IMR-90 (cell line): ENCODE data around the gene MOB3A. TPM values are rescaled to one million over a fixed set of nuclear protein-coding genes. Genes with fewer than 3 reads are reported as not detected.

Experiments
- ATAC-seq: fragments of 200-7000 bp; cut with Tn5 transposase; 2 replicates; pipeline ENCODE4 v1.9.1; 2020; ENCODE audit warnings: low read depth, mild to moderate bottlenecking, moderate library complexity
- BruUV-seq: library from RNA; stranded (reverse); fragments of 400-500 nt; replicated peaks from 2 replicates; lab custom pipeline; 2021; lab: Mats Ljungman, UMichigan
- CTCF ChIA-PET: fragments of 300-600 bp; formaldehyde crosslinking; extraction: SDS; loops from one replicate; lab custom pipeline; 2021; ENCODE audit warnings: antibody characterized with exemption; lab: Yijun Ruan, JAX
- POLR2A ChIA-PET: fragments of 300-600 bp; sonication (Branson Sonifier 250); formaldehyde crosslinking; loops from one replicate; lab custom pipeline; 2022; ENCODE audit warnings: antibody characterized with exemption; ENCODE audit not compliant: unreplicated experiment; lab: Charles Lee
- DNase-seq: peaks from one replicate; pipeline ENCODE4 v3.0.0; 2013
- H2AFZ ChIP-seq: replicated peaks from 2 replicates; pipeline ENCODE3; 2013; ENCODE audit warnings: low read length, mild to moderate bottlenecking; ENCODE audit not compliant: poor library complexity
- H2AK5ac ChIP-seq: 2 replicates; pipeline ENCODE4 v1.6.1; 2013; ENCODE audit warnings: low read depth, low read length, inconsistent platforms
- H2AK9ac ChIP-seq: replicated peaks from 2 replicates; pipeline ENCODE3; 2013; ENCODE audit warnings: mild to moderate bottlenecking, low read depth, low read length, moderate library complexity; ENCODE audit not compliant: poor library complexity
- H2BK120ac ChIP-seq: 2 replicates; pipeline ENCODE4 v1.6.1; 2013; ENCODE audit warnings: low read depth, low read length, inconsistent platforms
- H2BK15ac ChIP-seq: 3 replicates; pipeline ENCODE4 v1.6.1; 2013; ENCODE audit warnings: low read depth, low read length, inconsistent platforms
- H2BK20ac ChIP-seq: 2 replicates; pipeline ENCODE4 v1.6.1; 2013; ENCODE audit warnings: low read depth, mild to moderate bottlenecking, inconsistent platforms, low read length, moderate library complexity
- H2BK5ac ChIP-seq: 2 replicates; pipeline ENCODE4 v1.6.1; 2013; ENCODE audit warnings: mild to moderate bottlenecking, low read depth, low read length, inconsistent platforms; ENCODE audit not compliant: poor library complexity, severe bottlenecking
- H3K14ac ChIP-seq: replicated peaks from 2 replicates; pipeline ENCODE4 v1.6.1; 2013; ENCODE audit warnings: low read depth, low read length, inconsistent platforms
- H3K18ac ChIP-seq: 2 replicates; pipeline ENCODE4 v1.6.1; 2013; ENCODE audit warnings: low read depth, low read length, control low read depth
- H3K23ac ChIP-seq: 2 replicates; pipeline ENCODE4 v1.6.1; 2013; ENCODE audit warnings: low read depth, low read length, inconsistent platforms
- H3K27ac ChIP-seq: 2 replicates; pipeline ENCODE4 v1.5.1; 2013; ENCODE audit warnings: mild to moderate bottlenecking, control low read depth, low read length; ENCODE audit not compliant: insufficient read depth
- H3K27me3 ChIP-seq: 2 replicates; pipeline ENCODE4 v1.6.1; 2013; ENCODE audit warnings: low read length; ENCODE audit not compliant: control insufficient read depth, insufficient read depth
- H3K36me3 ChIP-seq: 2 replicates; pipeline ENCODE4 v1.6.1; 2013; ENCODE audit warnings: low read length, mixed read lengths; ENCODE audit not compliant: control insufficient read depth, insufficient read depth
- H3K4ac ChIP-seq: 2 replicates; pipeline ENCODE4 v1.6.1; 2013; ENCODE audit warnings: low read depth, low read length, inconsistent platforms
- H3K4me1 ChIP-seq: 2 replicates; pipeline ENCODE4 v1.6.1; 2013; ENCODE audit warnings: low read length, mixed read lengths; ENCODE audit not compliant: control insufficient read depth, insufficient read depth
- H3K4me2 ChIP-seq: 2 replicates; pipeline ENCODE4 v1.6.1; 2013; ENCODE audit warnings: low read depth, mild to moderate bottlenecking, control low read depth, low read length, moderate library complexity
- H3K4me3 ChIP-seq: 2 replicates; pipeline ENCODE4 v1.5.1; 2013; ENCODE audit warnings: low read depth, mild to moderate bottlenecking, control low read depth, low read length, moderate library complexity; ENCODE audit not compliant: insufficient read depth
- H3K56ac ChIP-seq: 2 replicates; pipeline ENCODE4 v1.6.1; 2013; ENCODE audit warnings: low read length, inconsistent platforms; ENCODE audit not compliant: insufficient read depth; ENCODE audit errors: extremely low read depth
- H3K79me1 ChIP-seq, 2 experiments: 2 replicates each; pipeline ENCODE4 v1.6.1; 2013; ENCODE audit warnings: low read length in 2 of 2, inconsistent platforms in 1 of 2, low read depth in 1 of 2
- H3K9ac ChIP-seq: 2 replicates; pipeline ENCODE4 v1.6.1; 2013; ENCODE audit warnings: low read depth, low read length, control low read depth
- H3K9me1 ChIP-seq: 2 replicates; pipeline ENCODE4 v1.6.1; 2013; ENCODE audit warnings: low read length, inconsistent platforms; ENCODE audit not compliant: insufficient read depth
- H3K9me3 ChIP-seq: 2 replicates; pipeline ENCODE4 v1.6.1; 2013; ENCODE audit warnings: low read length; ENCODE audit not compliant: control insufficient read depth, insufficient read depth
- H4K20me1 ChIP-seq: 2 replicates; pipeline ENCODE4 v1.6.1; 2013; ENCODE audit warnings: low read length, inconsistent platforms; ENCODE audit not compliant: insufficient read depth
- H4K5ac ChIP-seq: 2 replicates; pipeline ENCODE4 v1.6.1; 2013; ENCODE audit warnings: mild to moderate bottlenecking, low read depth, low read length, control low read depth
- H4K8ac ChIP-seq, 2 experiments: 2 replicates each; pipeline ENCODE4 v1.6.1; 2013; ENCODE audit warnings: low read depth in 2 of 2, low read length in 2 of 2, control low read depth in 1 of 2, inconsistent platforms in 1 of 2
- H4K91ac ChIP-seq: 2 replicates; pipeline ENCODE4 v1.6.1; 2013; ENCODE audit warnings: low read depth, low read length, inconsistent platforms; ENCODE audit not compliant: insufficient read depth
- CHD1 ChIP-seq: IDR thresholded peaks from 2 replicates; pipeline ENCODE4 v1.6.1; 2012; ENCODE audit warnings: low read depth, low read length, improper control_type of control experiment
- MAFK ChIP-seq: IDR thresholded peaks from 2 replicates; pipeline ENCODE4 v1.6.1; 2012; ENCODE audit warnings: low read depth, low read length, improper control_type of control experiment
- MAZ ChIP-seq: IDR thresholded peaks from 2 replicates; pipeline ENCODE4 v1.6.1; 2012; ENCODE audit warnings: low read depth, mild to moderate bottlenecking, low read length, improper control_type of control experiment, moderate library complexity, borderline replicate concordance
- MXI1 ChIP-seq: IDR thresholded peaks from 2 replicates; pipeline ENCODE4 v1.6.1; 2012; ENCODE audit warnings: low read depth, mild to moderate bottlenecking, low read length, moderate library complexity, borderline replicate concordance
- RAD21 ChIP-seq: IDR thresholded peaks from 2 replicates; pipeline ENCODE4 v1.6.1; 2012; ENCODE audit warnings: low read length, improper control_type of control experiment
- SMC3 ChIP-seq: fragments of 150-350 bp; IDR thresholded peaks from 2 replicates; pipeline ENCODE4 v1.6.1; 2016; ENCODE audit warnings: low read depth, mild to moderate bottlenecking, antibody characterized with exemption, low read length, moderate library complexity
- WGBS, 2 experiments: methylation state at CpG; one replicate each; pipeline versions ENCODE4 v1.1.5 to v1.1.7; 2013; ENCODE audit warnings: missing lambda C conversion rate in 2 of 2; ENCODE audit not compliant: insufficient read length in 1 of 2; ENCODE audit errors: extremely low coverage in 2 of 2; 5-methylcytosine and 5-hydroxymethylcytosine counted together
- dilution Hi-C: fragments of 300-500 bp; cut with HindIII; formaldehyde crosslinking; loops from one replicate; pipeline ENCODE4 v1.14.3; 2018; ENCODE audit warnings: low sequenced_read_pairs; ENCODE audit not compliant: unreplicated experiment
- in situ Hi-C: fragments of 300-500 bp; cut with MboI; formaldehyde crosslinking; loops from 3 replicates; pipeline ENCODE4 v1.14.3; 2019; ENCODE audit warnings: low sequenced_read_pairs, inconsistent platforms, mixed read lengths
- intact Hi-C: fragments of 100-400 bp; cut with micrococcal nuclease; formaldehyde crosslinking; loops from 2 replicates; pipeline ENCODE4 v1.10.0; 2022
- polyA plus RNA-seq, 3 experiments: library from polyadenylated mRNA; depleted of rRNA; stranded (reverse); fragments of >200 nt; gene quantifications; 2 replicates each; pipeline ENCODE4 v1.2.3, GENCODE V29; 2012; ENCODE audit warnings: low replicate concordance in 1 of 3
- total RNA-seq: library from RNA; depleted of rRNA; stranded (reverse); fragments of >200 nt; gene quantifications from 2 replicates; pipeline ENCODE4 v1.2.3, GENCODE V29; 2012
- TF ChIP-seq, protein P1 (sequence below): conservative IDR thresholded peaks from 2 replicates; pipeline ENCODE4 v1.5.1; 2012; ENCODE audit warnings: mild to moderate bottlenecking, low read depth, low read length, improper control_type of control experiment

The MOB3A gene
- total and polyA plus RNA-seq, 2 of the 4 experiments (the other 2 are of a cell fraction), result 9.3 to 26.5 TPM

DNA sequence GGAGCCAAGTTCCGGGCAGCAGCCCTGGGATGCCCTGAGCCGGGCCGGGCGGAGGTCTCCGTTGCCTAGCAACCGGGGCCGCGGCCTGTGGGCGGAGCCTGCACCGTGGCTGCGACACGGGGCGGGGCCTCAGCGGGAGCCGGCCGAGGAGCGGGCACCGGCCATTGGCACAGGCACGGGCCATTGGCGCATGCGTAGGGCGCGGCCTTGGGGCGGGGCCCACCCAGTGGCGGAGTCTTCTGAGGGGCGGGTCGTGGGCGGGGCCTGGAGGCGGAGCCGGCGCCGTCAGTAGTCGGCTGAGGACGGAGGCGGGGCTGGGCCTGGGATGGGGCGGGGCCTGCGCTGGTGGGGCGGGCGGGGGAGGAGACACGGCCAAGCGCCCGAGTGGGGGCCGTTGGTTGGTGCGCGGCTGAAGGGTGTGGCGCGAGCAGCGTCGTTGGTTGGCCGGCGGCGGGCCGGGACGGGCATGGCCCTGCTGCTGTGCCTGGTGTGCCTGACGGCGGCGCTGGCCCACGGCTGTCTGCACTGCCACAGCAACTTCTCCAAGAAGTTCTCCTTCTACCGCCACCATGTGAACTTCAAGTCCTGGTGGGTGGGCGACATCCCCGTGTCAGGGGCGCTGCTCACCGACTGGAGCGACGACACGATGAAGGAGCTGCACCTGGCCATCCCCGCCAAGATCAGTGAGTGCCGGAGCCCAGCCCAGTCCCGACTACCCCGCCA lies 515 bp upstream of the MOB3A start, which contains the start of gene IZUMO4:
Gene IZUMO4 (plus strand): TSS at position 436 of the 723 bp plus-strand sequence. CDS start 31 bp downstream, at position 467.
- Histone ChIP-seq H2AK5ac (peak within 1 kb of the TSS; percentile 86), H3K79me1 (peaks cover 10 to 41% of the 10 kb centered on the region in 2 experiments), H3K36me3 (peaks cover 26% of the 10 kb centered on the region), H3K18ac (no peak within 1 kb of the TSS; the same call in 1 of the 2 replicates), H4K5ac (0 out of 2 replicates have a peak within 1 kb of the TSS, but pooled peaks have one; percentile 40), H3K4me2 (peak within 1 kb of the TSS; percentile 95), H2BK120ac (peak within 1 kb of the TSS; percentile 90; the same call in 1 of the 2 replicates), H3K9ac (peak within 1 kb of the TSS; percentile 58), H2BK5ac (peak within 1 kb of the TSS; percentile 96), H4K91ac (peak within 1 kb of the TSS; percentile 87), H3K56ac (no peak within 1 kb of the TSS; the same call in 1 of the 2 replicates), H3K27ac (peak within 1 kb of the TSS; percentile 89), H4K20me1 (peaks cover 22% of the 10 kb centered on the region), H3K4me1 (peaks cover 6% of the 10 kb centered on the region), H3K23ac (no peak within 1 kb of the TSS; the same call in 1 of the 2 replicates), H3K4ac (peak within 1 kb of the TSS; percentile 93), H3K27me3 (no peaks in the 10 kb centered on the region), H2BK20ac (no peak within 1 kb of the TSS), H3K14ac (peak within 1 kb of the TSS; percentile 86), H3K9me3 (no peaks in the 10 kb centered on the region), H2AK9ac (peak within 1 kb of the TSS; percentile 99), H4K8ac (peak within 1 kb of the TSS; percentile 91 to 92), H2AFZ (peak within 1 kb of the TSS; percentile 99), H3K4me3 (peak within 1 kb of the TSS; percentile 70), H2BK15ac (peak within 1 kb of the TSS; percentile 82; the same call in 1 of the 3 replicates), H3K9me1 (peaks cover 8% of the 10 kb centered on the region)
- in situ Hi-C loops (no loop called here), dilution Hi-C loops (no loop called here), intact Hi-C loops (loop anchor here (1.0 kb wide), 1 partner anchor 77 kb away; no protein-coding TSS in a partner anchor)
- TF ChIP-seq RAD21, result peak; percentile 20; the same call in 1 of the 2 replicates
- TF ChIP-seq MAZ, result peak; percentile 61; the same call in 1 of the 2 replicates
- TF ChIP-seq SMC3, result peak; percentile 21
- no peak for TF ChIP-seq CHD1
- TF ChIP-seq, protein P1, sequence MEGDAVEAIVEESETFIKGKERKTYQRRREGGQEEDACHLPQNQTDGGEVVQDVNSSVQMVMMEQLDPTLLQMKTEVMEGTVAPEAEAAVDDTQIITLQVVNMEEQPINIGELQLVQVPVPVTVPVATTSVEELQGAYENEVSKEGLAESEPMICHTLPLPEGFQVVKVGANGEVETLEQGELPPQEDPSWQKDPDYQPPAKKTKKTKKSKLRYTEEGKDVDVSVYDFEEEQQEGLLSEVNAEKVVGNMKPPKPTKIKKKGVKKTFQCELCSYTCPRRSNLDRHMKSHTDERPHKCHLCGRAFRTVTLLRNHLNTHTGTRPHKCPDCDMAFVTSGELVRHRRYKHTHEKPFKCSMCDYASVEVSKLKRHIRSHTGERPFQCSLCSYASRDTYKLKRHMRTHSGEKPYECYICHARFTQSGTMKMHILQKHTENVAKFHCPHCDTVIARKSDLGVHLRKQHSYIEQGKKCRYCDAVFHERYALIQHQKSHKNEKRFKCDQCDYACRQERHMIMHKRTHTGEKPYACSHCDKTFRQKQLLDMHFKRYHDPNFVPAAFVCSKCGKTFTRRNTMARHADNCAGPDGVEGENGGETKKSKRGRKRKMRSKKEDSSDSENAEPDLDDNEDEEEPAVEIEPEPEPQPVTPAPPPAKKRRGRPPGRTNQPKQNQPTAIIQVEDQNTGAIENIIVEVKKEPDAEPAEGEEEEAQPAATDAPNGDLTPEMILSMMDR, result peak; percentile 43
- peak; percentile 96 for TF ChIP-seq MXI1
- TF ChIP-seq MAFK, result no peak
- ChIA-PET POLR2A (no interaction called here), CTCF (no interaction called here)
- ATAC-seq, result peak; percentile 95
- BruUV-seq, result no TSS peak
- WGBS, 2 experiments, result 1% methylated on average over 42 of the region's 70 CpGs; no CpG with 5 or more reads in 1 of the 2 experiments
- peak; percentile 96 for DNase-seq
